HepG2 (cell line): ENCODE measurements around the gene BAHCC1. TPM values are rescaled to one million over a fixed set of nuclear protein-coding genes. Genes with fewer than 3 reads are reported as not detected.

ENCODE experiments used
- ATAC-seq: fragments of 200-7000 bp; cut with Tn5 transposase; 3 replicates; pipeline ENCODE4 v1.9.1; 2020; ENCODE audit warnings: mild to moderate bottlenecking, moderate library complexity
- BruUV-seq: library from RNA; stranded (reverse); fragments of 400-500 nt; replicated peaks from 2 replicates; lab custom pipeline; 2021; lab: Mats Ljungman, UMichigan
- CTCF ChIA-PET: fragments of 300-600 bp; formaldehyde crosslinking; extraction: SDS; loops from one replicate; lab custom pipeline; 2021; ENCODE audit warnings: low total read pairs, inconsistent platforms, low intra/inter-chr PET ratio; lab: Yijun Ruan, JAX
- POLR2A ChIA-PET: fragments of 350-600 bp; sonication (Branson Sonifier 250); formaldehyde crosslinking; loops from one replicate; lab custom pipeline; 2020; ENCODE audit warnings: antibody characterized with exemption, inconsistent platforms; lab: Yijun Ruan, JAX
- DNase-seq: peaks from one replicate; pipeline ENCODE4 v3.0.0-alpha.2; 2015; ENCODE audit warnings: low spot score
- FAIRE-seq: peaks from 3 replicates; lab custom pipeline; 2011; peaks lifted over from hg19 to GRCh38; lab: Jason Lieb, UNC
- H2AFZ ChIP-seq: one replicate; pipeline ENCODE4 v1.6.1; 2011; ENCODE audit warnings: low read length, inconsistent platforms
- H3K27ac ChIP-seq: fragments of 300-600 bp; 3 replicates; pipeline ENCODE4 v1.8.0; 2011; ENCODE audit warnings: mixed run types, mild to moderate bottlenecking, mixed read lengths, low read length, inconsistent platforms; ENCODE audit not compliant: insufficient read depth; ENCODE audit errors: extremely low read length
- H3K27me3 ChIP-seq, 2 experiments: fragments of 200-600 bp in 1 of 2; 2 replicates in 1 of 2; 3 replicates in 1 of 2; pipeline versions ENCODE4 v1.6.0 to v1.8.0; 2011; ENCODE audit warnings: low read length in 2 of 2, mild to moderate bottlenecking in 2 of 2, moderate library complexity in 2 of 2, inconsistent platforms in 1 of 2; ENCODE audit not compliant: insufficient read depth in 2 of 2, control insufficient read depth in 1 of 2
- H3K36me3 ChIP-seq, 2 experiments: fragments of 200-600 bp in 1 of 2; replicated peaks in 1 of 2; 2 replicates in 1 of 2; 3 replicates in 1 of 2; pipeline versions ENCODE4 v1.5.1 to v1.8.0; 2011; ENCODE audit warnings: low read length in 2 of 2, inconsistent platforms in 1 of 2; ENCODE audit not compliant: insufficient read depth in 2 of 2, control insufficient read depth in 1 of 2
- H3K4me1 ChIP-seq: 2 replicates; pipeline ENCODE4 v1.5.1; 2012; ENCODE audit warnings: low read length, inconsistent platforms; ENCODE audit not compliant: insufficient read depth
- H3K4me2 ChIP-seq: 2 replicates; pipeline ENCODE4 v1.6.0; 2011; ENCODE audit warnings: low read depth, low read length, inconsistent platforms
- H3K4me3 ChIP-seq, 3 experiments: fragments of 200-600 bp in 1 of 3; sonication (generic), shearing (Covaris generic) in 1 of 3; replicated peaks in 1 of 3; 2 replicates each; pipeline ENCODE4 v1.5.1; 2011 to 2016; ENCODE audit warnings: low read length in 3 of 3, inconsistent platforms in 2 of 3, low read depth in 2 of 3, mild to moderate bottlenecking in 2 of 3, control low read depth in 1 of 3, mixed read lengths in 1 of 3; ENCODE audit not compliant: insufficient read depth in 1 of 3
- H3K79me2 ChIP-seq: one replicate; pipeline ENCODE4 v1.6.1; 2011; ENCODE audit warnings: low read length, inconsistent platforms; ENCODE audit not compliant: insufficient read depth
- H3K9ac ChIP-seq: 2 replicates; pipeline ENCODE4 v1.6.0; 2011; ENCODE audit warnings: mild to moderate bottlenecking, low read depth, low read length, inconsistent platforms; ENCODE audit not compliant: insufficient read depth
- H3K9me3 ChIP-seq: 2 replicates; pipeline ENCODE4 v1.5.1; 2012; ENCODE audit warnings: mild to moderate bottlenecking, low read length
- H4K20me1 ChIP-seq: 2 replicates; pipeline ENCODE4 v1.6.0; 2011; ENCODE audit warnings: inconsistent platforms, mild to moderate bottlenecking, low read length, moderate library complexity; ENCODE audit not compliant: insufficient read depth
- ARID2 ChIP-seq: sonication (generic); formaldehyde crosslinking; IDR thresholded peaks from 2 replicates; pipeline ENCODE4 v1.8.1; 2022; ENCODE audit warnings: mild to moderate bottlenecking, missing genetic modification reagents, borderline replicate concordance
- ASH2L ChIP-seq: fragments of 300-600, 200-600 bp; sonication (generic); IDR thresholded peaks from 2 replicates; pipeline ENCODE4 v1.7.0; 2017; ENCODE audit warnings: low read depth, mild to moderate bottlenecking, moderate library complexity, mixed read lengths, low read length; ENCODE audit not compliant: insufficient read length
- CBX2 ChIP-seq, 2 experiments: fragments of 200-600 bp in 1 of 2; sonication (generic); formaldehyde crosslinking in 1 of 2; IDR thresholded peaks; 2 replicates each; pipeline versions ENCODE4 v1.7.0 to v1.8.1; 2018 to 2022; ENCODE audit warnings: low read depth in 2 of 2, low read length in 1 of 2, mild to moderate bottlenecking in 1 of 2, missing genetic modification reagents in 1 of 2
- CEBPG ChIP-seq: IDR thresholded peaks from 2 replicates; pipeline ENCODE4 v1.6.1; 2016
- GPN1 ChIP-seq: sonication (generic); formaldehyde crosslinking; IDR thresholded peaks from 2 replicates; pipeline ENCODE4 v1.5.1; 2020; ENCODE audit warnings: missing genetic modification reagents, borderline replicate concordance
- NCOA2 ChIP-seq: sonication (generic); formaldehyde crosslinking; IDR thresholded peaks from 2 replicates; pipeline ENCODE4 v1.8.0; 2022; ENCODE audit warnings: inconsistent platforms
- NFKB2 ChIP-seq: sonication (generic); formaldehyde crosslinking; IDR thresholded peaks from 2 replicates; pipeline ENCODE4 v1.4.0; 2020; ENCODE audit warnings: missing genetic modification reagents, borderline replicate concordance
- NFYB ChIP-seq: sonication (generic); formaldehyde crosslinking; IDR thresholded peaks from 2 replicates; pipeline ENCODE4 v1.4.0; 2020; ENCODE audit warnings: missing genetic modification reagents
- YEATS2 ChIP-seq: sonication (generic); formaldehyde crosslinking; IDR thresholded peaks from 2 replicates; pipeline ENCODE4 v1.4.0; 2020; ENCODE audit warnings: missing genetic modification reagents, borderline replicate concordance
- ZNF260 ChIP-seq: sonication (generic); formaldehyde crosslinking; IDR thresholded peaks from 2 replicates; pipeline ENCODE4 v1.4.0; 2020; ENCODE audit warnings: missing genetic modification reagents, low read depth, mild to moderate bottlenecking, borderline replicate concordance
- ZNF556 ChIP-seq: sonication (generic); formaldehyde crosslinking; IDR thresholded peaks from 2 replicates; pipeline ENCODE4 v1.4.0; 2020; ENCODE audit warnings: mild to moderate bottlenecking, missing genetic modification reagents, borderline replicate concordance
- ZNF567 ChIP-seq: sonication (generic); formaldehyde crosslinking; IDR thresholded peaks from 2 replicates; pipeline ENCODE4 v1.8.1; 2023; ENCODE audit warnings: mild to moderate bottlenecking, missing genetic modification reagents, borderline replicate concordance
- ZNF572 ChIP-seq: sonication (generic); formaldehyde crosslinking; IDR thresholded peaks from 2 replicates; pipeline ENCODE4 v1.5.1; 2020; ENCODE audit warnings: mild to moderate bottlenecking, missing genetic modification reagents
- ZSCAN22 ChIP-seq: sonication (generic); formaldehyde crosslinking; IDR thresholded peaks from 2 replicates; pipeline ENCODE4 v1.4.0; 2020; ENCODE audit warnings: mild to moderate bottlenecking, missing genetic modification reagents
- WGBS: methylation state at CpG from one replicate; pipeline ENCODE4 v1.1.6; 2017; ENCODE audit warnings: low lambda C conversion rate; 5-methylcytosine and 5-hydroxymethylcytosine counted together
- in situ Hi-C: cut with HindIII; loops from 2 replicates; pipeline ENCODE4 v1.10.0; 2017; ENCODE audit warnings: low pct_unique_long_range_greater_than_20kb; ENCODE audit not compliant: extremely low pct_ligation_motif_present
- intact Hi-C: fragments of 100-400 bp; cut with micrococcal nuclease; formaldehyde crosslinking; loops from one replicate; pipeline ENCODE4 v1.10.0; 2022; ENCODE audit not compliant: unreplicated experiment
- polyA plus RNA-seq, 8 experiments: library from polyadenylated mRNA; depleted of rRNA in 3 of 8; stranded (reverse) in 7 of 8; unstranded in 1 of 8; fragments of >200 nt; fragmentation: Illumina TruSeq in 4 of 8; extraction: Trizol in 4 of 8; gene quantifications; 2 replicates each; pipeline versions ENCODE4 v1.2.1 to v1.2.3, GENCODE V29; 2011 to 2016; ENCODE audit warnings: low read depth in 4 of 8, missing spikeins in 1 of 8, mixed read lengths in 1 of 8; ENCODE audit not compliant: insufficient read depth in 1 of 8
- total RNA-seq, 5 experiments: library from RNA; depleted of rRNA; stranded (reverse); fragments of >200 nt; fragmentation: Illumina TruSeq; extraction: Trizol; gene quantifications; 2 replicates each; pipeline ENCODE4 v1.2.3, GENCODE V29; 2016; ENCODE audit warnings: low read depth in 1 of 5
- TF ChIP-seq, protein P1 (sequence below): sonication (generic); formaldehyde crosslinking; IDR thresholded peaks from 2 replicates; pipeline ENCODE4 v1.5.0; 2020; ENCODE audit warnings: missing genetic modification reagents
- TF ChIP-seq, protein P2 (sequence below): sonication (generic); formaldehyde crosslinking; IDR thresholded peaks from 2 replicates; pipeline ENCODE4 v1.4.0; 2020; ENCODE audit warnings: mild to moderate bottlenecking, missing genetic modification reagents
- TF ChIP-seq, protein P3 (sequence below): sonication (generic); formaldehyde crosslinking; IDR thresholded peaks from 2 replicates; pipeline ENCODE4 v1.4.0; 2020; ENCODE audit warnings: missing genetic modification reagents
- TF ChIP-seq, protein P4 (sequence below): sonication (generic); formaldehyde crosslinking; IDR thresholded peaks from 2 replicates; pipeline ENCODE4 v1.4.0; 2020; ENCODE audit warnings: mild to moderate bottlenecking, missing genetic modification reagents, borderline replicate concordance

Gene BAHCC1
- total and polyA plus RNA-seq, 2 of the 13 experiments (the other 11 are each of a cell fraction or from before 2014, with no cell fraction given), result 1.4 to 1.7 TPM

DNA sequence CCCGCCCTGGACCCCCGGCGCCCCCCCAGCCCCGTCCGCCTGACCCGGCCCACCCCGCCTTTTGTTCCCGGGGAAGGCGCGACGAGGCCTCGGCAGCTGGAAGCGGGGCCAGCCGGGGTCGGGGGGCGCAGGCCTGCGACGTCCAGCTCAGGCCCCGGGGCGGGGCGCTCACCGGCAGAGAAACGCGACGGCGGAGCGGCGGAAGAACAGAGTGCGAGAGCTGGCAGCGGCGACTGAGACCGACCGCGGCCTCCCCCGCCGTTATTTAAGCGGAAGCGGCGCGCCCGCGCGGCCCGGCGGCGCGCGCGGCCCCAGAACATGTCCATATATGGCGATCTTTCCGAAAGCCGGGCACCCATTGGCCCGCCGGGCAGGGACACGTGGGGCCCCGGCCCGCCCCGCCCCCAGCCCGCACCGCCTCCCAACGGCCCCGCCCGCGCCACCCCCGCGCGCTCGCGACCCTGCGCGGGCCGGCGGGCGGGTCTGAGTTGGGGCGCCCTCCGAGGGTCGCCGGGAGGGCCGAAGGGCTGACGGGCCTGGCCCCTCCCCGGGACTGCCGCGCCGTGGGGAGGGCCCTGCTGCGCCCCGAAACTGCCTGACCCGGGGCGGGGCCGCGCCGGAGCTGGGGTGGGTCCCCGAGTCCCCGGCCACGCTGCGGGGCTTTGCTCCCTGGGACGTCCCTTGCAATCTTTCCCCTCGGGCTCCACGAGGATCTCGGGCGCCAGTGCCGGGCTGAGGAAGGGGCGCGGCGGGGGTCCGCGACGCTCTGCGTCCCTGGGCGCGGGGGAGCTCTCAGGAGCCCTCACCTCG is 117.5 kb downstream of the BAHCC1 start, which contains the start of gene ACTG1 (continued):
- TF ChIP-seq, protein P1, sequence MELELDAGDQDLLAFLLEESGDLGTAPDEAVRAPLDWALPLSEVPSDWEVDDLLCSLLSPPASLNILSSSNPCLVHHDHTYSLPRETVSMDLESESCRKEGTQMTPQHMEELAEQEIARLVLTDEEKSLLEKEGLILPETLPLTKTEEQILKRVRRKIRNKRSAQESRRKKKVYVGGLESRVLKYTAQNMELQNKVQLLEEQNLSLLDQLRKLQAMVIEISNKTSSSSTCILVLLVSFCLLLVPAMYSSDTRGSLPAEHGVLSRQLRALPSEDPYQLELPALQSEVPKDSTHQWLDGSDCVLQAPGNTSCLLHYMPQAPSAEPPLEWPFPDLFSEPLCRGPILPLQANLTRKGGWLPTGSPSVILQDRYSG (CRISPR knock-in tag), result no peak
- TF ChIP-seq ARID2 (CRISPR knock-in tag) (no peak; the same call in 1 of the 2 replicates), ZSCAN22 (CRISPR knock-in tag) (no peak), ZNF567 (no peak), CBX2 (IDR thresholded peaks at IDR 0.05; ENCODE audit: low read depth, low read length) (no peak), CBX2 (CRISPR knock-in tag; IDR thresholded peaks at IDR 0.05; ENCODE audit: low read depth) (no peak), ZNF556 (peak; percentile 18; the same call in 1 of the 2 replicates), GPN1 (CRISPR knock-in tag) (0 out of 2 replicates have a peak, but pooled peaks have one; percentile 35), NFYB (CRISPR knock-in tag) (peak; percentile 56), NCOA2 (CRISPR knock-in tag) (peak; percentile 22; the same call in 1 of the 2 replicates)
- TF ChIP-seq, protein P2, sequence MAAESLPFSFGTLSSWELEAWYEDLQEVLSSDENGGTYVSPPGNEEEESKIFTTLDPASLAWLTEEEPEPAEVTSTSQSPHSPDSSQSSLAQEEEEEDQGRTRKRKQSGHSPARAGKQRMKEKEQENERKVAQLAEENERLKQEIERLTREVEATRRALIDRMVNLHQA (CRISPR knock-in tag), result no peak

DNA sequence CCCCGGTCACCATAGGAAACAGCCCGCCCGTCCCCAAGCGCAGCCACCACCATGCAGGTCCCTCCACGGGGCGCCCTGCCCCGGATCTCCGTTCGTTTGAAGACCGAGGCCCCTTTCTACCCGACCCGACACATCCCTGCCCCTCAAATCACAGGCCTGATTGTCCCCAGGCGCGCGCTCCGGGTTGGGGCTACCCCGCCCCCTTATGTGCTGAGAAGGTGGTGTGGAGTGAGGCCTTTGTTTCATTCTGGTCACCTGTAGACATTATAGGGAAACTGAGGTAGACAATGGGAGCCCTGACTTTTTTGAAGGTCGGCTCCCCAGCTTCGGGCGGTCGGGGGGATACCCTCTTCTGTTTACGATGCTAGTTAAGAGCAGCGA is 118.1 kb downstream of the BAHCC1 start:
- H3K27me3 ChIP-seq, result no peaks in the 10 kb centered on the region; a peak in 1 of 5 replicates
- FAIRE-seq (no peak), DNase-seq (peak; percentile 80), ATAC-seq (peak; percentile 41)
- POLR2A ChIA-PET, result interaction anchor here (0.5 to 4.3 kb wide), 17 partner anchors 10 to 290 kb away, joined by 3 to 27 read pairs (median 5); partner anchors contain the start of genes BAHCC1, CEP131, FAAP100 and MRPL12
- WGBS, result 0% methylated on average over 16 of the region's 23 CpGs
- H3K27ac ChIP-seq, result peak overlapping the region; percentile 86
- peak overlapping the region; percentile 97 for H3K4me2 ChIP-seq
- no peak overlapping the region for H2AFZ ChIP-seq
- H3K79me2 ChIP-seq, result peaks cover 26% of the 10 kb centered on the region
- H3K36me3 ChIP-seq, result peaks cover 14 to 23% of the 10 kb centered on the region in 2 experiments
- in situ Hi-C loops (no loop called here), intact Hi-C loops (loop anchor here (10.0 kb wide), 1 partner anchor 119 kb away; the partner anchor contains the start of gene BAHCC1)
- CTCF ChIA-PET, result no interaction called here
- H3K4me1 ChIP-seq, result peaks cover 56% of the 10 kb centered on the region
- H4K20me1 ChIP-seq, result peaks cover 38% of the 10 kb centered on the region
- H3K9me3 ChIP-seq, result no peaks in the 10 kb centered on the region
- no TSS peak for BruUV-seq
- peak overlapping the region; percentile 99 for H3K9ac ChIP-seq
- peak overlapping the region; percentile 54 to 88 (median 75) for H3K4me3 ChIP-seq
- TF ChIP-seq NFKB2 (CRISPR knock-in tag), result peak; percentile 5; the same call in 1 of the 2 replicates
- TF ChIP-seq ZNF572 (CRISPR knock-in tag), result peak; percentile 52; the same call in 1 of the 2 replicates
- TF ChIP-seq ZNF260 (CRISPR knock-in tag), result no peak
- peak; percentile 78 for TF ChIP-seq ASH2L
- TF ChIP-seq YEATS2 (CRISPR knock-in tag), result no peak
- TF ChIP-seq, protein P3, sequence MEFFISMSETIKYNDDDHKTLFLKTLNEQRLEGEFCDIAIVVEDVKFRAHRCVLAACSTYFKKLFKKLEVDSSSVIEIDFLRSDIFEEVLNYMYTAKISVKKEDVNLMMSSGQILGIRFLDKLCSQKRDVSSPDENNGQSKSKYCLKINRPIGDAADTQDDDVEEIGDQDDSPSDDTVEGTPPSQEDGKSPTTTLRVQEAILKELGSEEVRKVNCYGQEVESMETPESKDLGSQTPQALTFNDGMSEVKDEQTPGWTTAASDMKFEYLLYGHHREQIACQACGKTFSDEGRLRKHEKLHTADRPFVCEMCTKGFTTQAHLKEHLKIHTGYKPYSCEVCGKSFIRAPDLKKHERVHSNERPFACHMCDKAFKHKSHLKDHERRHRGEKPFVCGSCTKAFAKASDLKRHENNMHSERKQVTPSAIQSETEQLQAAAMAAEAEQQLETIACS (CRISPR knock-in tag), result peak; percentile 27; the same call in 1 of the 2 replicates
- TF ChIP-seq, protein P4, sequence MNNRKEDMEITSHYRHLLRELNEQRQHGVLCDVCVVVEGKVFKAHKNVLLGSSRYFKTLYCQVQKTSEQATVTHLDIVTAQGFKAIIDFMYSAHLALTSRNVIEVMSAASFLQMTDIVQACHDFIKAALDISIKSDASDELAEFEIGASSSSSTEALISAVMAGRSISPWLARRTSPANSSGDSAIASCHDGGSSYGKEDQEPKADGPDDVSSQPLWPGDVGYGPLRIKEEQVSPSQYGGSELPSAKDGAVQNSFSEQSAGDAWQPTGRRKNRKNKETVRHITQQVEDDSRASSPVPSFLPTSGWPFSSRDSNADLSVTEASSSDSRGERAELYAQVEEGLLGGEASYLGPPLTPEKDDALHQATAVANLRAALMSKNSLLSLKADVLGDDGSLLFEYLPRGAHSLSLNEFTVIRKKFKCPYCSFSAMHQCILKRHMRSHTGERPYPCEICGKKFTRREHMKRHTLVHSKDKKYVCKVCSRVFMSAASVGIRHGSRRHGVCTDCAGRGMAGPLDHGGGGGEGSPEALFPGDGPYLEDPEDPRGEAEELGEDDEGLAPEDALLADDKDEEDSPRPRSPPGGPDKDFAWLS (CRISPR knock-in tag), result no peak; the same call in 1 of the 2 replicates
- no peak for TF ChIP-seq CEBPG (CRISPR knock-in tag)
